ENCODE measurements around the gene ALOX15.

- TF ChIP-seq SPI1 (IDR thresholded peaks at IDR 0.05; ENCODE audit: borderline replicate concordance, insufficient read depth, low read depth, low read length): no peak
- no peak for TF ChIP-seq EZH2 (IDR thresholded peaks at IDR 0.05; ENCODE audit: borderline replicate concordance, control insufficient read depth, low read depth, low read length)
- TF ChIP-seq POLR2A (IDR thresholded peaks at IDR 0.05; ENCODE audit: low read depth, low read length): no peak
- no peak for TF ChIP-seq CTCF (IDR thresholded peaks at IDR 0.05 in 2 of 3, conservative IDR thresholded peaks at IDR 0.05 in 1 of 3; ENCODE audit: control insufficient read depth in 2 of 3, extremely low read depth in 1 of 3, insufficient read depth in 1 of 3, low read depth in 3 of 3, low read length in 3 of 3)
- TF ChIP-seq TAF1 (IDR thresholded peaks at IDR 0.05; ENCODE audit: borderline replicate concordance, low read depth, low read length): no peak
- TF ChIP-seq FOXM1 (IDR thresholded peaks at IDR 0.05; ENCODE audit: low read depth, low read length): no peak
- TF ChIP-seq CBFB (IDR thresholded peaks at IDR 0.05; ENCODE audit: low read depth): no peak
Measured at GRCh38 chr17:4594406-4594805, 47.1 kb downstream of the ALOX15 start.
